UCSD-AML1 (cell line): ENCODE data around the gene DSCAML1.

ENCODE experiments used
- DNase-seq: peaks from one replicate; lab custom pipeline; 2025; ENCODE audit not compliant: unreplicated experiment; lab: John Stamatoyannopoulos, UW

Gene DSCAML1

DNA sequence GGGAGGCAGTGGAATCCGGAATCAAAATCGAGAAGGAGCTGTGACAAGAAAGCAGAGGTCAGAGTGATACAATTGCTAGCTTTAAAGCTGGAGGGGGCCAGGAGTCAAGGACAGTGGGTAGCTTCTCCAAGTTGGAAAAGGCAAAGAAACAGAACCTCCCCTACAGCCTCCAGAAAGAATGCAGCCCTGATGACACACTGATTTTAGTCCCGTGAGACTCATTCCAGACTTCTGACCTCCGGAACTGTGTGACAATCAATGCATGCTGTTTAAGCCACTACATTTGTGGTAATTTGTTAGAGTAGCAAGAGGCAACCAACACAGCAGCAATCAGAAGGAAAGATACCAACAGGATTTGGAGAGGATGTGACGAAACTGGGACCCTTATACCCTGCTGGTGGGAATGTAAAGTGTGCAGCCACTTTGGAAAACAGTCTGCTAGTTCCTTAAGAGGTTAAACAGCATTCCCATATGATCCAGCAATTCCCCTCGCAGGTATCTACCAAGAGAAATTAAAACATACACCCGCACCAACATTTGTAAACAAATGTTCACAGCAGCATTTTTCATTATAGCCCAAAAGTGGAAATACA lies 66.7 kb downstream of the DSCAML1 start:
- no peak for DNase-seq

DNA sequence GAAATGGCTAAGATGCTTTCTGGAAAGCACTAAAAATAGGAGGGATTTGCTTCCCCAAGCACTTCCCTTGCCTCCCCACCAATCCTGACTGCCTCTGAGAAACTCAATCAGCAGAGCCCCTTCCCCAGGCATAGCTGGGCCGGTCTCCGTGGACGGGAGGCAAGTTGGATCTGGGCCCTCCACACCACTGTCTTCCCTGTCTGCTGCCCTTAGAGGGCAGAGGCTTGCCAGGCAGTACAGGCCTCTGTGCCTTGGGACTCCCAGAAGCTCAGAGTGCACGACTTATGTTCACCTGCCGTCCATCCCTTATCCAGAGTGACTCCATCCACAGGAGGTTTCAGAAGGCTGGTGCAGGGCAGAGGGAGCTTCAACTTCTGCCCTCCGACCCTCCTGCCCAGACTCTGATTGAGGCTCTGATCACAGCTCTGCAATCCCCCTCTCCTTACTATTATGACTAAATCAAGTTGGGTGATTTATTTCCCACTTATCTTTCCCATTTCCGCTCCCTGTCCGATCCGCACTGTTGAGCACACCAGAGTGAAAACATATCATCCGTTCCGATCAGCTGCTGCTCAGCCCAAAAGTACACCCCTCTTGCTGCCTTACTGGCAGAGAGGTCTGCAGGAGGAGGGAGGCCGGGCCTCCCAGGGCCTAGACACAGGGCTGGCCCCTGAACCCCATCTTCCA lies 71.8 kb downstream of the DSCAML1 start:
- DNase-seq = no peak

DNA sequence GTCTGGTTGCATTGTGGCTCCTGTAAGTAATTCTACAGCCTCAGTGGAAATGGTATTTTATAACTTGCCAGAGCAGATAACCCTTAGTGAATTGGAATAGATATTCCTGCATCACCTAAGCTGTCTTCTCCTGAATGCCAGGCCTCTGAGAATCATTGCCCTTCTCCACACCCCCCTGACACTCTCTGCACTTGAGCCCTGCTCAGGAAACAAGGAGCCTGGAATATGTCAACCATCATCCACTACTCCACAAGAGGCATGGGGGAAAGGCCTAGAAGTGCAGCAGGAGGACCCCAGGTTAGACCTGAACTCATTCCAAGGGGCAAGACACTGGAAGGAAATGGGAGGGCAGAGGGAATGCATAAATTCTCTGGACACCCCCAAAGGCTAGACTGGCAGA lies 72.4 kb downstream of the DSCAML1 start:
- DNase-seq = no peak

GRCh38 chr11:117724104-117724503 lies 72.9 kb downstream of the DSCAML1 start:
- no peak for DNase-seq

DNA sequence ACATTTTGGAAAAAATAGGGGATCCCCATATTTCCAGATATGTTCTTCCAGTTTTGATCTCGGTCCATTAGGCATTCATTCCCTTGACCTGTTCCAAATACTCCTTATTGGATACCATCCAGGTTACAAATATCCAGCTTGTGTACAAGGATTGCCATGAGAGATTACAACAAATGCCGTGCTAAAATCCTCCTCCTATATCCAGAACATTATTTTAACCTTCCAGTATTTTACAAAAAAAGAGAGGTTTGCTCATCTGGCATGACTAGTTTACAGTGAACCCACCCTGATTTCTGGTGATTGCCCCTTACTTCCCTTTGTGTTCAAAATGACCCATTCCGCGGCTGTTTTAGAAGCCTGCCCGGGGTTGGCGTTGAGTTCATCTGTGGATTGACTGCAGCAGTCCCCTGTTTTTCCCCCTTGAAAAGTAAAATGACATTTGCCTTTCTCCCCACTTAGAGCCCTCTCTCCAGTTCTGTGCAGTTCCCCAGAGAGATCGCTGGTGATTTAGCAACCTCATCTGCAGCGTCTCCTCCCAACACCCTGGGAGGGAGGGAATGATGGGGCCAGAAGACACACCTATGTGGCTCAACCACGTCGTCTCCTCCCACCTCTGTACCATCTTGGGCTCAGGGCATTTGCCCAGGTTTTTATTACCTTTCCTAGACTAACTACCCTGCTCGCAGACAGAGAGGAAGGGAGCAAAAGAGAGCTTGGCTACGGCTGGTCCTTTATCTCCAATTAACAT lies 73.6 kb downstream of the DSCAML1 start:
- DNase-seq = no peak

GRCh38 chr11:117722082-117722481 lies 74.9 kb downstream of the DSCAML1 start:
- no peak for DNase-seq

DNA sequence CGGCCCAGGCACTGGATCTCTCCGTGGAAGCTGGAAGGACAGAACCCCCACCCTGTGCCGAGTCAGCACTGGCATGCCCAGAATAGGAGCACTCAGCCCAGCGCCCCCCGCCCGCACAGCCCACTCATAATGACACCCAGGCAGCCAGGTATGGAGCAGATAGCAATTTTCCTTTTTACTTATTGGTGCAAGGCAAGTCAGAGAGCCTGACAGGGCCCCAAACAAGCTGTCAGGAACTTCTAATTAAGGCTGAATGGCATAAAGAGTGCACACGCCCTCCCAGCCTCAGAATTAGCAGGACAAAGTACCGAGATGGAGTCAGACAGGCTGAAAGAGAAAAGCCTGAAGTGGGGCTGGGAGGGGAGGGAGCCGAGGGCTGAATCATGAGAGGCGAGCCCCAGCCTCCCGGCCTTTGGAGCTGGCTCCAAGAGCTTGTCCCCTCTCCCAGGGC lies 76.9 kb downstream of the DSCAML1 start:
- no peak for DNase-seq

DNA sequence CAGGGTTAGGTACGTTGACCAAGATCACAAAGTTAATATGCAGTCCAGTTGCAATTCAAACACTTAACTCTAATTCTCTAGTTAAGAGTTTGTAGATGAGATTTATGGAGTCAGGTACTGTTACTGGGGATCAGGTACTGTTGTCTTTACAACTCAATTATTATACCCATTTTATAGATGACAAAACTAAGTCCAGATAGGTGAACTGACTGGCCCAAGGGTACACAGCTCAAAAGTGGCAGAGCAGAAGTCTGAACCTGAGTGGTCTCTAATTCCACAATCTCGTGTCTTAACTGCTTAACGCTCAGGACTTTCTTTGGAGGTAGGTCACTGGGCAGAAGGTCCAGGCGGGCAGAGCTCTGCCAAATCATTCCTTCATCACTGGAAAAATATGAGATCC lies 77.5 kb downstream of the DSCAML1 start:
- no peak for DNase-seq

DNA sequence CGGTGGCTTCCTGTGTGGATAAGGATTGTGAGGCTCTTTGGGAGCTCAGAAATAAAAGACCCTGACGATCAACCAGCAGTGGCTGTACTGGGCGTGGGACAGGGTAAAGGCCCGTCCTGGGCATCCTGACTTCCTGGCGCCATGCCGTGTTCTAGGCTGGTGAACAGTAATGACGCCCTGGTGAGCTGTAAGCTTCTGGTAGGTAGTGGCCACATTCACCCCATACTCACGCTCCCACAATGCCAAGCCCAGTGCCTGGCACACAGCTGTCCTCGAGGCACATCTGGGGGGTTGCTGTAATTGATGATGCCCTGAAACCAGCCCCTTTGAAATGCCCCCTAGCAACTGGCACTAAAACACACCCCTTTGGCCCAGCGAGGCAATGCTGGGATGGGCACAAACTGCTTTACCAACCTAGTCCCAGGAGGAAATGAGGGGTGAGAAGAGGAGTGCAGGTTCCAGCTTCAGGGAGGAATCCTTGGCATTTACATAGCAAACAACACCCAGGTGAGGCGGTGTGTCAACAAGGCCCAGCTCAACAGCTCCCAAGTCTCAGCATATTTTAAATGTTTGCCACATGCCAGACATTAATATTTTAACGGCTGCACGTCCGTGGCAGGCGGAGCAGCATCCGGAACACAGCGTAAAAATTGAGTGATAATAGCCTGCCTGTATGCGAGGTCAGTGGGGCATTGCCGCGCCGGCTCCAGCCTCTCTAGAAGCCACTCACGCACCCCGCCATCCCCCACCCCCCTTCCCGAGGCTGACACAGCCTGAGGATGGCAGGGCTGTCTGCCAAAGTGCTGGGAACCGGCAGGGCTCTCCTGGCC lies 79.3 kb downstream of the DSCAML1 start:
- DNase-seq = no peak

- DNase-seq = no peak
Observed at GRCh38 chr11:117716521-117717440, 80.2 kb downstream of the DSCAML1 start.

- DNase-seq = no peak
Observed at GRCh38 chr11:117715801-117716200, 81.2 kb downstream of the DSCAML1 start.

DNA sequence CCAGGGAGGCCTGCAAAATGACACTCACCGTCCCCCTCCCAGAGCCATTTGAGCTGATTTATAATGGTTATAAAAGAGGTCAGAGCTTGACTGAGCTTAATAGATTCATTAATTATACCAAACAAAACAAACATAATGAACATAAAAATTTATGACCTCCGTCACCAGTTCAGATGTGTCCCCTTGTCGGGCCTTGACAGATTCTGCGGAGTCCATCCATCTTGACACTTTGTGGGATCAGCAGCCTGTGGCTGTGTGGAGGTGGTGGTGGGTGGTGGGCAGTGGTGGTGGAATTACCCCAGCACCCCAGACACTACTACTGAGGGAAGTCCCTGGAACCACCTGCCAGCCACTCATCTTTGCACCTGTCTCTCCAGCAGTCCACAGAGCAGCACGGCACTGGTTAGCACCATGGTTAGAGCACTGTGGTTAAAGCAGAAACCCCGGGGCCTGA lies 83.5 kb downstream of the DSCAML1 start:
- DNase-seq = no peak

DNA sequence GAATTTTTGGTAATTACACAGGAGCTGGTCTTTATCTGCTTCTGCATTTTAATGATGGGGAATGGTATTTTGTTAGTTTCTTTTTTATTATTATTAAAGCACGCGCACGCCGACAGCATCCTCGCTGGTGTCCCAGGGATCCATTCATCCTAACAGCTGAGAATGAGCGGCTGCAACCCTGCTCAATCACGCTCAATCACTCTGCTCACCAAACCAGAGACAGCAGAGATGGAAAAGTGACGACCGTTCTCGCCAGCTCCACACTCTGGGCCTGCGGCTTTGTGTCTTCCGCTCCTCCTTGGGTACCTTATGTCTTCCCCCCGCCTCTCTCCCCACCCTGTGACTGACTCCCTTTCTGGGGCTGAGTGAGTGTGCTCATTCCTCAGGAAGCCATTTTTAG lies 84.5 kb downstream of the DSCAML1 start:
- no peak for DNase-seq

GRCh38 chr11:117711331-117711730 lies 85.7 kb downstream of the DSCAML1 start:
- DNase-seq = no peak

DNA sequence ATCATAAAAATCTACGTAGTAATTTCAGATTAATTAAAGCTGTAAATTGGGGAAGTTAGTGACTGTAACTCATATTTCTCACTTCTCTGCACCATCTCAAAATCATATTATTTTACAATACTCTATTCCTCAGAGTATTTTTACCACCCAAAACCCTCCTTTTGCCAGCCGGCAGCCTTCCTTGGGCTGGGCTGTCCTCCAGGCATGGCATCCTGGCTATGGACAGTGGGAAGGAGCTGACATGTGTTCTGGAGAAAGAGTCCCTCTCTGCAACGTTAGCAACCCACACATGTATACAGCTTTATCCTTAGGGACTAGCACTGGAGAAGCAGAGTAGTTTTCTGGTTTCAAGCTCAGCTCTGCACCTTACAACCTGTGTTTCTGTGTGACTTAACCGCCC lies 86.8 kb downstream of the DSCAML1 start:
- DNase-seq = no peak

GRCh38 chr11:117706322-117706814 lies 90.6 kb downstream of the DSCAML1 start:
- no peak for DNase-seq

DNA sequence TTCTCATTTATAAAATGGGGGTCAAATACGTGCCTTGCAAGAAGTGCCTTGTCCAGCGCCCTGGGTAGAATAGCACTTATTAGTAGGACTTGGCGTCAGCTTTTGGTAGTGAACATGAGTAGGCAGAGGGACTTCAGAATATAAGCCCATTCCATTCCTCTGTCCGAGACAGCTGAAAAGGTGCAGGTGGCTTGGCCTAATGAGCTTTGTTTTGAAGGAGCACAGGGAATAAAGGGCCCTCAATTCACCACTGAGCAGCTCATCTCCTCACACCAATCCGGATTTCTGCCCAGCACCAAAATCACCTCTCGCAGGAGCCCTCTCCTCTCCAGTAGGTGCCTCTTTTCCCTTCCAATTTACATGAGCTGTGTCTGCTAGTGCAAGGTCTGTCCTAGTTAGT lies 91.2 kb downstream of the DSCAML1 start:
- no peak for DNase-seq

DNA sequence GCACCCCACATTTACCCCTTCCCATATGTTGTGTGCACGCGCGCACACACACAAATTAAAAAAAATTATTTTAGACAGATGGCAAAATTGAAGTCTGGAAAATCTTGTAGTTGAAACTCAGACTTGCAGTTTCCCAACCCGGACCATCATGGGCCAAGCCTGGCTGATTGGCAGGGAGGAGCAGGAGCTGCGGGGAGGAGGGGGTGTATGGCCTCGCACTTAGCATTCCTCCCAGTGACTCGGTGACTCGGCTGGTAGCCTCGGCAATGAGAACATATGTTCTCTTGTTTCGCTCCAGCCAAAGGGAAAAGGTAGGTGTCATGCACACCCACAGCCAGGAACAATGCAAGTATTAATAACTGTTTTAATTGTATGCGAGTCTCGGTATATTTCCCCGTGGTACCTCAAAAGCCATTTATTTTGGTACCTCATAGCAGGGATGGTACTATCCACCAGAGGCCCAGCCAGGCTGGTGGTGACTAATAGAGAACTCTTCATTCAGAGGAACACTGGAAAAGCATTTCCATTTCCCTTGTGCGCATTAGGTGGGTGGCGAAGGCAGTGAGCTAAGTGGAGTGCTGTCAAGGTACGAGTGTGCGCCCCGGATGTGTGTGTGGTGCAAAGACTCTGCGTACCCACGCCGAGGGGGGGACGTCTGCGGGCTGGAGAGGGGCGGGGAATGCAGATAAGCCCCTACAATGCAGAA lies 92.5 kb downstream of the DSCAML1 start:
- DNase-seq = no peak

DNA sequence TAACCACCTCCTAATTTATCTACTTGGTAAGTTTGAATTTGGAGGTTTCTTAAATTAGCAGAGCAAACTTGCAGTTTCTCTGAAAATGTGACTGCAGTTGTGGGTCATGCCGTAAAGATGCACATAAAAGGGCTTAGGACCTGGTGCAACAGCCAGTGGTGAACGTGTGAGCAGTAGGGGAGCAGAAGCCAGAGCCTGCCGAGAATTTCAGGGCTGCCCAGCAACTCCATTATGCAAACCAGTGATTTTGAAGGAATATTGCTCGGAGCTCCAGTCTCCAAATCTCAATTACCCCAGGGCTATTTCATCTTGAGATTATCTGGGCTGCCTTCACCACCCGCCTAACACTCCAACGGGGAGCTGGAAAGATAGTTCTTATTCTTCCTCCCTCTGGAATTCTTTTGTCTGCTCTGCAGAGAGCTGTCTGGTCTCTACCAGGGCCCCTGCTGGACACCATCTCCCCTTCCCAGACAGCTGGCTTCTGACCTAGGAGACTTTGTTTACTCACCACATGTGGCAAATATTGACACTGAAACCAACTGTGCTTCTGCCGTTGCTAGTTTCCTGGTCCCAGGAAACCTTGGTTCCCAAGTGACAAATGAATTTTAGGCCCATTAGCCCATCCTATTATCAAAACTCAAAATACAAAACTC lies 93.9 kb downstream of the DSCAML1 start:
- DNase-seq = no peak
